ENCODE measurements around the gene EPB41L4B. TPM values are rescaled to one million over a fixed set of nuclear protein-coding genes. Genes with fewer than 3 reads are reported as not detected.

Gene EPB41L4B
- total RNA-seq, 1 donor from 2014 or later, result 31.8 TPM

- ATAC-seq (no peak), DNase-seq (ENCODE audit: low spot score) (no peak)
Measured at GRCh38 chr9:109186857-109187520, 133.9 kb downstream of the EPB41L4B start.

GRCh38 chr9:109182940-109183798 lies 137.7 kb downstream of the EPB41L4B start:
- peak; percentile 32 for ATAC-seq
- intact Hi-C loops (cut with DNase I), result no loop called here

More at GRCh38 chr9:109186857-109187520, 133.9 kb downstream of the EPB41L4B start:
- intact Hi-C loops (cut with DNase I), result no loop called here

GRCh38 chr9:109182550-109182939 lies 138.3 kb downstream of the EPB41L4B start:
- DNase-seq (ENCODE audit: low spot score) (no peak), ATAC-seq (no peak)
- intact Hi-C loops (cut with DNase I), result no loop called here

More at GRCh38 chr9:109182940-109183798, 137.7 kb downstream of the EPB41L4B start:
- no peak for DNase-seq (ENCODE audit: low spot score)

- DNase-seq (ENCODE audit: low spot score) (no peak), ATAC-seq (no peak)
- intact Hi-C loops (cut with DNase I), result no loop called here
Measured at GRCh38 chr9:109181284-109181683, 139.6 kb downstream of the EPB41L4B start.

GRCh38 chr9:109179801-109180523 lies 140.9 kb downstream of the EPB41L4B start:
- ATAC-seq (no peak), DNase-seq (ENCODE audit: low spot score) (no peak)
- intact Hi-C loops (cut with DNase I), result no loop called here

GRCh38 chr9:109176963-109177362 lies 143.9 kb downstream of the EPB41L4B start:
- DNase-seq (ENCODE audit: low spot score) (no peak), ATAC-seq (no peak)
- intact Hi-C loops (cut with DNase I), result no loop called here

- ATAC-seq, result no peak
- intact Hi-C loops (cut with DNase I), result no loop called here
- no peak for DNase-seq (ENCODE audit: low spot score)
Measured at GRCh38 chr9:109176386-109176785, 144.5 kb downstream of the EPB41L4B start.

GRCh38 chr9:109172935-109173334 lies 147.9 kb downstream of the EPB41L4B start:
- intact Hi-C loops (cut with DNase I), result no loop called here
- ATAC-seq (no peak), DNase-seq (ENCODE audit: low spot score) (no peak)

GRCh38 chr9:109171926-109172325 lies 148.9 kb downstream of the EPB41L4B start:
- intact Hi-C loops (cut with DNase I), result no loop called here
- DNase-seq (ENCODE audit: low spot score) (no peak), ATAC-seq (no peak)

GRCh38 chr9:109168170-109168569 lies 152.7 kb downstream of the EPB41L4B start:
- ATAC-seq (no peak), DNase-seq (ENCODE audit: low spot score) (no peak)
- intact Hi-C loops (cut with DNase I), result no loop called here

- DNase-seq (ENCODE audit: low spot score) (no peak), ATAC-seq (no peak)
- intact Hi-C loops (cut with DNase I), result no loop called here
Measured at GRCh38 chr9:109167716-109168115, 153.1 kb downstream of the EPB41L4B start.

- intact Hi-C loops (cut with DNase I), result no loop called here
- ATAC-seq (peak; percentile 69), DNase-seq (ENCODE audit: low spot score) (no peak)
Measured at GRCh38 chr9:109166771-109167601, 153.9 kb downstream of the EPB41L4B start, which contains the start of gene FRRS1L. FRRS1L (minus strand) TSS chr9:109167249; CDS start chr9:109167138, 111 bp downstream.

GRCh38 chr9:109166171-109166770 lies 154.6 kb downstream of the EPB41L4B start:
- ATAC-seq (peak; percentile 13), DNase-seq (ENCODE audit: low spot score) (no peak)
- intact Hi-C loops (cut with DNase I), result no loop called here

- ATAC-seq (no peak), DNase-seq (ENCODE audit: low spot score) (no peak)
- intact Hi-C loops (cut with DNase I), result no loop called here
Measured at GRCh38 chr9:109164042-109164441, 156.8 kb downstream of the EPB41L4B start.

- ATAC-seq (no peak), DNase-seq (ENCODE audit: low spot score) (no peak)
- intact Hi-C loops (cut with DNase I), result no loop called here
Measured at GRCh38 chr9:109163194-109163593, 157.7 kb downstream of the EPB41L4B start.

- intact Hi-C loops (cut with DNase I), result no loop called here
- DNase-seq (ENCODE audit: low spot score) (no peak), ATAC-seq (no peak)
Measured at GRCh38 chr9:109162677-109163076, 158.2 kb downstream of the EPB41L4B start.

- ATAC-seq, result no peak
- intact Hi-C loops (cut with DNase I), result no loop called here
- no peak for DNase-seq (ENCODE audit: low spot score)
Measured at GRCh38 chr9:109161471-109161870, 159.4 kb downstream of the EPB41L4B start.

GRCh38 chr9:109159583-109159982 lies 161.3 kb downstream of the EPB41L4B start:
- intact Hi-C loops (cut with DNase I), result no loop called here
- ATAC-seq (no peak), DNase-seq (ENCODE audit: low spot score) (no peak)

All from sciatic nerve (tissue), 2 donors.